KOPT-K1 (cell line): ENCODE data around the gene KIAA1958.

Source experiments
- H3K27ac ChIP-seq: fragments of 200-600 bp; sonication (generic); 2 replicates; pipeline ENCODE4 v1.5.1; 2016; ENCODE audit warnings: antibody characterized with exemption, mild to moderate bottlenecking, low read depth, low read length; ENCODE audit not compliant: poor library complexity, severe bottlenecking
- H3K36me3 ChIP-seq: fragments of 200-600 bp; sonication (generic); 2 replicates; pipeline ENCODE4 v1.5.1; 2017; ENCODE audit warnings: antibody characterized with exemption, mild to moderate bottlenecking, low read length, moderate library complexity; ENCODE audit not compliant: insufficient read depth
- H3K9me3 ChIP-seq: fragments of 200-600 bp; sonication (generic); 2 replicates; pipeline ENCODE4 v1.5.1; 2017; ENCODE audit warnings: antibody characterized with exemption, low read length, mild to moderate bottlenecking; ENCODE audit not compliant: insufficient read depth, poor library complexity, severe bottlenecking

The KIAA1958 gene

DNA sequence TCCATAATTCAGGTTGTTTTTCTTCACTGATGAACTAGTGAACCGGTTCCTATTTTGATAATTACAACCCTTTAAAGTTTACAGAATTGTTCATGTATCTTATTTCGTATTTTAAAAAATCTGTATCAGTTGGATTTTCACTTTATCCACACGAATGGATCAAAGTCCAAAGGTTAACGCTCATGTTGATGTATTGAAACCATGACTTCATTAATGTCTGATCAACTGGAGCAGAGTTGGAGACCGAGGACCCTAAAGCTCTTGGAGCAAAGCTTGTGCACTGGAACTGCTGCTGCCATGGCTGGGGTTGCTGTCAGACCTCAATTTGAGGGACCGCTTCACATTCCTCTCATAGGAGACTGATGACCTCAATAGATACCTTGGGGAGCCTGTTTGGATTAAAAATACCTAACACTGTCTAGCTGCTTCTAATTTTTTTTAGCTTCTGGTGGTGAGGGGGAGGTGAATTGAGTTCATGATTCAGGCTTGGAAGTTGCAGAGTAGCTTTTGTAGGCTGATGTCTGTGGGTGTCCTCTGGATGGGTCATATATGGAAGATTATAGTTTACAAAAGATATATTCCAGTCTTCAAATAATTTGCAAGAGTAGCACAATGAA lies 45.1 kb downstream of the KIAA1958 start:
- Histone ChIP-seq H3K9me3 (no peaks in the 10 kb centered on the region), H3K27ac (no peak overlapping the region), H3K36me3 (no peaks in the 10 kb centered on the region)

DNA sequence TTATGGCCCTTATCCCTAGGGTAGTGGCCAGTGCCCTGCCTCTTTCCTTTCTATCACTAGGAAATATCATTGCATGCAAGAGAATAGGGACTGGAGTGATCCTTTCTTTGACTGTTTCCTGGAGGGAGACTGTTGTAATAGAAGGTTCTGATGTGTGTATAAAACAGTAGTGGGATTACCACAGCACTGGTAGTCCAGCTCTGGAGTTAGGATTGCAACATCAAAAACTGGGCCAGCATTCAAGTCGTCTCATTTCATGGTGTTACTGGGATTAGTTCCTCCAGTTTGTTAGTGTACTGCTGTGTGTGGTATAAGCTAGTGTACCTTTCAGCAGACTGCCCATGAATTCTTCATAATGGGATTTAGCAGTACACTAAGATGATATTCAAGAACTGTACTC lies 45.8 kb downstream of the KIAA1958 start:
- no peak overlapping the region for H3K27ac ChIP-seq
- H3K36me3 ChIP-seq: no peaks in the 10 kb centered on the region
- H3K9me3 ChIP-seq: no peaks in the 10 kb centered on the region

DNA sequence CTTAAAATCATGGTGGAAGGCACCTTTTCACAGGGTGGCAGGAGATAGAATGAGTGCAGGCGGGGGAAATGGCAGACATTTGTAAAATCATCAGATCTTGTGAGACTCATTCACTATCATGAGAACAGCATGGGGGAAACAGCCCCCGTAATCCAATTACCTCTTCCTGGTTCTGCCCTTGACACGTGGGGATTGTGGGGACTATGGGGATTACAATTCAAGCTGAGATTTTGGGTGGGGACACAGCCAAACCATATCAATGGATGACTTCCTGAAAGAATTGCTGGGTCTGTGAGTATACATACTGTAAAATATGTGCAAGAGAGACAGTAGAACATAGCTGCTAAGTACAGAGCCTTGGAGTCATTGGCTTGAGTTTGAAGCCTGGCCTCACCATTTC lies 47.0 kb downstream of the KIAA1958 start:
- H3K9me3 ChIP-seq: no peaks in the 10 kb centered on the region
- no peaks in the 10 kb centered on the region for H3K36me3 ChIP-seq
- no peak overlapping the region for H3K27ac ChIP-seq

DNA sequence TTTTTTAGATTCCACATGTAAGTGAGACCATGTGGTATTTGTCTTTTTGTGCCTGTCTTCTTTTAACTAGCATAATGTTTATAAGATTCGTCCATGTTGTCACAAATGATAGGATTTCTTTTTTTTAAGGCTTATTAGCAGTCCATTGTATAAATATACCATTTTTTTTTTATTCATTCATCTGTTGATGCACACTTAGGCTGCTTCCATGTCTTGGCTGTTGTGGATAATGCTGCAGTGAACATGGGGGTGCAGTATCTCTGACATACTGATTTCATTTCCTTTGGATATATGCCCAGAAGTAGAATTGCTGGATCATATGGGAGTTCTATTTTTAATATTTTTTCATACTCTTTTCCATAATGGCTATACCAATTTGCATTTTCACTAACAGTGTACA lies 48.7 kb downstream of the KIAA1958 start:
- H3K9me3 ChIP-seq: no peaks in the 10 kb centered on the region
- H3K36me3 ChIP-seq: no peaks in the 10 kb centered on the region
- no peak overlapping the region for H3K27ac ChIP-seq

DNA sequence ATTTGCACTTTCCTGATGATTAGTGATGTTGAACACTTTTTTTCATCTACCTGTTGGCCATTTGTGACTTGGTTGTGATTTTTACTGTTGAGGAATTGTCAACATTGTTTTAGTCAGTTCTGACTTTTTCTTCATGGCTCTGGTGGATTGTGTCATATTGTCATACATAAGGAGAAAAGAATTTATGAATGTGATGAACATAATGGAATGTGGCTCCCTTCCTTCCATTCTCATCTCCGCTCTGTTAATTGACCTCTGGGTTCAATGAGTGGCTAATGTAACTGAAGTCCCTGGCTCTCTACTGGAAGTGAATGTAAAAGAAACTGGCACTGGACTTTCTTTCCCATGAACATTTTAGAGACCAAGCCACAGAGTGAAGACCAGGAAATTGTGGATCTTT lies 49.2 kb downstream of the KIAA1958 start:
- Histone ChIP-seq H3K36me3 (no peaks in the 10 kb centered on the region), H3K9me3 (no peaks in the 10 kb centered on the region), H3K27ac (no peak overlapping the region)

DNA sequence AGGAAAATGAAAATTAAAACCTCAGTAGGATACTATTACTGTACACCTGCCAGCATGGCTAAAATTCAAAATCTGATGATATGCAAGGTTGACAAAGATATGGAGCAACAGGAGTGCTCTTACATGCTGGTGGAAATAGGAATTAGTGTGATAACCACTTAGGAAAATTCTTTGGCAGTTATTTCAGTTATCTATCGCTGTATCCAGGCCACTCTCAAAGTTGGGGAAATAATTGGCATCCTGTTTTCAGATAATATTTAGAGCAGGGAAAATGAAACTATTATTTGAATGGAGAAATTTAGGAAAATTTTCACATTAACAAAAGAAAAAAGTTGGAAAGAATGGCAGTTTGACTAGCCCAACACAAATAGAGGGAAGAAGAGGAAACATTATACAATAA lies 50.9 kb downstream of the KIAA1958 start:
- Histone ChIP-seq H3K27ac (no peak overlapping the region), H3K9me3 (no peaks in the 10 kb centered on the region), H3K36me3 (no peaks in the 10 kb centered on the region)

DNA sequence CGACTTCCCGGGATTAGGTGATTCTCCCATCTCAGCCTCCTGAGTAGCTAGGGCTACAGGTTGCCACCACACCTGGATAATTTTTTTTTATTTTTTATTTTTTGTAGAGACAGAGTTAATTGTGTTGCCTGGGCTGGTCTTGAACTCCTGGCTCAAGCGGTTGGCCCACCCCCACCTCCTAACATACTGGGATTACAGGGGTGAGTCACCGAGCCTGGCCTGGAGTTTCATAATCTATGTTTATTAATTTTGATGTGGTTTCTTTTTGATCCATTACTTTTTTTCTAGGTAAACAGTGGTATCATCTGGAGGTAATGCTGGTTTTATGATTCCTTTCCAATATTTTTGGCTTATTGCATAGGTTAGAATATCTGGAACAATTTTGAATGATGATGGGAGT lies 54.2 kb downstream of the KIAA1958 start:
- Histone ChIP-seq H3K27ac (no peak overlapping the region), H3K36me3 (no peaks in the 10 kb centered on the region), H3K9me3 (no peaks in the 10 kb centered on the region)

DNA sequence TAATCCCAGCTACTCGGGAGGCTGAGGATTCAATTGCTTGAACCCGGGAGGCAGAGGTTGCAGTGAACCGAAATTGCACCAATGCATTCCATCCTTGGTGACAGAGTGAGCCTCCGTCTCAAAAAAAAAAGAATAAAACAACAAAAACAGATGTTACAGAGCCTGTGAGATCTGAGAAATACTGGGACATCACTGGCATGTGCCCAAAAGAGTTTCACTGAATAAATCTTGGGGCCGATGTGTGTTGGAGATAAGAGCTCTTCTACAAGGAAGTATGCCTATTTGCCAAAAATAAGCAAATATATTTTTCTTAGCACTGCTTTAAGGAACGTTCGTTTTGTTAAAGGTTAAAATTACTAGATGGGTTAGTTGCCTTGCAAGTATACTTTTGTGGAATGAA lies 55.1 kb downstream of the KIAA1958 start:
- Histone ChIP-seq H3K9me3 (no peaks in the 10 kb centered on the region), H3K27ac (no peak overlapping the region), H3K36me3 (no peaks in the 10 kb centered on the region)

DNA sequence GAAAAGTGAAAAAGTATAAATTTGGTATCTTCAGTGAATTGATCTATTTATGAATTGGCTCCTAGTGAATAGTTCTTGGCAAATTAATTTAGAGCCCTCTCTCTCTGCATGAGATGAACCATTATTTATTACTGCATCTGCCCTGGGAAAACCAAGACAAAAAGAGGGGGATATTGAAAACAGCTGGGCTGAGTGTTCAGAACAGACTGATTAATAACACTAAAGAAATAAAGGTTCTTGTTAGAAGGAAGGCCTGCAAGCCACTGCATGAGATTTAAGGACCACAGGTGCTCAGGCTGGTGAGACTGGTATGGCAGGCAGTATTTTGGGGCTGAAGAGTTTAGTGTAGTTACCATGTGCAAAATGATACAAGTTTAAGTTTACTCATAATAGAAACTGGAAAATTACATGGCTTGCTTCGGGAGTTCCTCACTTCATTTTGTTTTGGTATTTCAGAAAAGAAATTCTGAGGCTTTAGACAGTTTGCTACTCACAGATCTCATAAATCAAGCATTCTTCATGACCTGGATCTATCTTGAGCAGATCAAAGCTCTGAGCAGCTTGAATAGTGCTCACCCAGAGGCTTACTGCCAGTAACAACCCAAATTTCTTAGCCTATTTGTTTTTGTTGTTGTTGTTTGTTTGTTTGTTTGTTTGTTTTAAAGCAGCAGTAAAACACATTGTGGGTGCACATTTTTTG lies 56.1 kb downstream of the KIAA1958 start:
- Histone ChIP-seq H3K27ac (no peak overlapping the region), H3K9me3 (no peaks in the 10 kb centered on the region), H3K36me3 (no peaks in the 10 kb centered on the region)

DNA sequence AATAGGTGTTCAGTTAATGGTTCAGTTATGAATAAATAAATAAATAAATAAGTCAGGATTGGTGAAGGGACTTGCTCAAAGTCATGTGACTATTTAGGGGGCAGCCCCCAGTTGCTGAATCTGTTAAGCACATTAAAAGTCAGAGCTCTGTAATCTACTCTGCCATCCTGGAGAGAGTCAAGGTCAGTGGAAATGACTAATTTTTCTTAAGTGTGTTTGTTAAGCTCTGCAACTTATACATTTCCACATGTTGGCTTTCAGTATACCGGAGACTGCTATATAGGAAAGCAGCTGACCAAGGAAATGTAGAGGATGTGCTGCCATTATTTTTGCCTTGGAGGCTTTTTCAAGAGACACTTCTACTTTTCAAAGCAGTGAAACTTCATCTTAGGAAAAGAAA lies 57.9 kb downstream of the KIAA1958 start:
- H3K27ac ChIP-seq: no peak overlapping the region
- no peaks in the 10 kb centered on the region for H3K36me3 ChIP-seq
- H3K9me3 ChIP-seq: no peaks in the 10 kb centered on the region

DNA sequence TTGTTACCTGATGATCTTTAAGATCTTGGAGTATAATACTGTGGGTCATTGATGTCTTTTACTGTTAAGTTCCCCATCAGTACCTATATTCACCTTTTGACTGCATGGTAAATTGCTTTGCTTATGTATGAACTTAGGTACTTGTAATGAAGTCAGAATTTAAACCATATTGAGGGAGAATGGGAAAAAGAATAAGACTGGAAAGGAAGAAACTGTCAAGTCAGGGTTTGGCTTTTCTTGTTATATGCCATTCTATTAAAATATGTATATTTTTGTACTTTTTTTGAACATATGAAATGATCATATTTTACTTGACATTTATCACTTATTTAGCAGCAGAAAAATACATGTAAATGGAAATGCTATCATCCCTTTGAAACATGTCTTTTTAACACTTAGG lies 58.6 kb downstream of the KIAA1958 start:
- Histone ChIP-seq H3K9me3 (no peaks in the 10 kb centered on the region), H3K27ac (no peak overlapping the region), H3K36me3 (no peaks in the 10 kb centered on the region)

DNA sequence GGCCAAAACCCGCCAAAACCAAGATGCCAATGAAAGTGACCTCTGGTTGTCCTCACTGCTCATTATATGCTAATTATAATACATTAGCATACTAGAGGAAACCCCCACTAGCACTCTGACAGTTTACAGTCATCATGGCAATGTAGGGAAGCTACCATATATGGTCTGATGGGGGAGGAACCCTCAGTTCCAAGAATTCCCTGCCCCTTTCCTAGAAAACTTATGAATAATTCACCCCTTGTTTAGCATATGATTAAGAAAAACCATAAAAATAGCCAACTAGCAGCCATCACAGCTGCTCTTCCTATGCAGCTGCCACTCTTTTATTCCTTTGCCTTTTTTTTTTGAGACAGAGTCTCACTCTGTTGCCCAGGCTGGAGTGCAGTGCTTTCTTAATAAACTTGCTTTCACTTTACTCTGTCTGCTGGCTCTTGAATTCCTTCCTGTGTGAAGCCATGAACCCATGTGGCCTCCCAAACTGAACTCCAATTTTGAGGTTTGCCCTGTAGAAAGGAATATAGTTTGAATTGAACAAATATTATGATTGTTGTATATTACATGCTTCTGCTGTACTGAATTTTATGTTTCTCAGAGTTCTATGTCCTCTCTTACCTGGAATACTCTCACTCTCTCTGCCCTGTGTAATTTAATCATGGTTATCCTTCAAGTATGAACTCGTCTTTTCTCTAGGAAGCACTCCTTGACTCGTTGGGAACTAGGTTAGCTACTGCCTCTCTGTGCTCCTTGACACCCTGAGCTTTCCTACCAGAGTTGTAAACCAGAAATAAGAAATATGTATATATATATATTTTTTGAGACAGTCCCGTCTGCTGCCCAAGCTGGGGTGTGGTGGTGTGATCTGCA lies 59.8 kb downstream of the KIAA1958 start:
- H3K36me3 ChIP-seq: no peaks in the 10 kb centered on the region
- no peaks in the 10 kb centered on the region for H3K9me3 ChIP-seq
- H3K27ac ChIP-seq: no peak overlapping the region

DNA sequence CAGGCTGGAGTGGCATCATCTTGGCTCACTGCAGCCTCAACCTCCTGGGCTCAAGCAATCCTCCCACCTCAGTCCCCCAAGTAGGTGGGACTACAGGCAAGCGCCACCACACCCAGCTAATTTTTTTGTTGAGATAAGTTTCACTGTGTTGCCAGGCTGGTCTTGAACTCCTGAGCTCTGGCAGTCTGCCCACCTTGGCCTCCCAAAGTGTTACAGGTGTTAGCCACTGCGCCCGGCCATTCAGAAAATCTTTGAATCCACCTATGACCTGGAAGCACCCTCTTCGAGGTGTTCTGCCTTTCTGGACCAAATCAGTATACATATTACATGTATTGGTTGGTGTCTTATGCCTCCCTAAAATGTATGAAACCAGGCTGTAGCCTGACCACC lies 61.4 kb downstream of the KIAA1958 start:
- Histone ChIP-seq H3K27ac (no peak overlapping the region), H3K9me3 (no peaks in the 10 kb centered on the region), H3K36me3 (no peaks in the 10 kb centered on the region)

DNA sequence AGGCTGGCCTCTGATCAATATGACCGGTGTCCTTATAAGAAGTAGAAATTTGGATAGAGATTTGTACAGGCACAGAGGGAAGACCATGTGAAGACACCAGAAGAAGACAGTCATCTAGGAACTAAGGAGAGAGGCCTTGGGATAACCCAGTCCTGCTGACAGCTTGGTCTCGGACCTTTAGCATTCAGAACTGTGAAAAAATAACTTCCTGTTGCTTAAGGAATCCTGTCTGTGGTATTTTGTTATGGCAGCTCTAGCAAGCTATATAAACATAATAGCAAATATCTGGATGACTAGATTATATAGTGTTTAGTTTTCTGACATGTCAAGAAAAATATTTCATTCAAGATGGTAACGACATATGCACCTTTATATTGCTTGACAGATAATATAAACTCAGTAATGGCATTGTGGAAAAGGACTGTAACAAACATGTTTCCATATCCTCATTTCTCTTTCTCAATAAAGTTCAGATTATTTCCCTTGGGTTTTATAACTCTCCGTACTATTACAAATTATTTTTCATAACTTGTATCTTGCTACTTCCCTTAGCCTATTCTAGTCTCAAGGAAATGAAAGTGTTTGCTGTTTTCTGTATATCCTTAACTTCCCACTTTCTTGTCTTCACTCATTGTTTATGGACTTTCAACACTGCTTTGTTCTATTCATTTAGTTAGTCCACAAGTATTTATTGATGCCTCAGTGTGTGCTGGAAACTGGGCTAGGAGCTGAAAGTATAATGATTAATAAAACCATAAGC lies 62.4 kb downstream of the KIAA1958 start:
- Histone ChIP-seq H3K36me3 (no peaks in the 10 kb centered on the region), H3K9me3 (no peaks in the 10 kb centered on the region), H3K27ac (no peak overlapping the region)

DNA sequence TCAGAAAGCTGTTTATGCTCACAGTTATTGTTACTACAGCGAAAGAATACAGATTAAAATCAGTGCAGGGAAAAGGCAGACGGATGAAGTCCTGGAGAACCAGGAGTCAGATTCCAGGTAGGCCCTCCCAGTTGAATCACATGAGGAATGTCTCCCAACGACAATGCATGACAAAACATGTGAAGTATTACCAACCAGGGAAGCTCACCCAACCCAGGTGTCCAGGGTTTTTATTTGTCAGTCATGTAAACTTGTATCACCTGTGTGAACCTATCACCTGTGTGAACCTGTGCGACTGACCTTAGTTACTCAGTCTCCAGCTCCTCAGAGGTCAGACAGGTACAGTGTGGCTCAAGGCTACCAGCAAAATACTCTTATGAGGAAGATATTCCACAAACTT lies 63.9 kb downstream of the KIAA1958 start:
- Histone ChIP-seq H3K27ac (no peak overlapping the region), H3K9me3 (no peaks in the 10 kb centered on the region), H3K36me3 (no peaks in the 10 kb centered on the region)
